GM04503 (cell line): ENCODE results near the gene KDM5C.

ENCODE experiments used
- DNase-seq: peaks from one replicate; pipeline ENCODE4 v3.0.0-alpha.2; 2012; ENCODE audit warnings: low read depth

Gene KDM5C

GRCh38 chrX:53224860-53225797, at the start of gene KDM5C:
TSS of gene KDM5C (minus strand) at chrX:53225207. CDS start at chrX:53224889, 318 bp downstream.
- peak; percentile 79 for DNase-seq

GRCh38 chrX:53272808-53273337, 47.9 kb upstream of the KDM5C start:
- DNase-seq = no peak

- no peak for DNase-seq
Observed at GRCh38 chrX:53269536-53270107, 44.6 kb upstream of the KDM5C start.

- no peak for DNase-seq
Observed at GRCh38 chrX:53268173-53268572, 43.2 kb upstream of the KDM5C start.

- DNase-seq = no peak
Observed at GRCh38 chrX:53266914-53267313, 41.9 kb upstream of the KDM5C start.

- DNase-seq = no peak
Observed at GRCh38 chrX:53265771-53266574, 41.0 kb upstream of the KDM5C start.

GRCh38 chrX:53263597-53264094, 38.6 kb upstream of the KDM5C start:
- DNase-seq = no peak

GRCh38 chrX:53262918-53263394, 37.9 kb upstream of the KDM5C start:
- DNase-seq = no peak

GRCh38 chrX:53262189-53262917, 37.3 kb upstream of the KDM5C start:
- DNase-seq = no peak

GRCh38 chrX:53261355-53261972, 36.5 kb upstream of the KDM5C start:
- no peak for DNase-seq

GRCh38 chrX:53260836-53261235, 35.8 kb upstream of the KDM5C start:
- DNase-seq = no peak

GRCh38 chrX:53257670-53258423, 32.8 kb upstream of the KDM5C start:
- no peak for DNase-seq

- DNase-seq = no peak
Observed at GRCh38 chrX:53257166-53257565, 32.2 kb upstream of the KDM5C start.

- DNase-seq = no peak
Observed at GRCh38 chrX:53256446-53257041, 31.5 kb upstream of the KDM5C start.

GRCh38 chrX:53255738-53256191, 30.8 kb upstream of the KDM5C start:
- no peak for DNase-seq

- DNase-seq = no peak
Observed at GRCh38 chrX:53254570-53255461, 29.8 kb upstream of the KDM5C start.

GRCh38 chrX:53253293-53254020, 28.4 kb upstream of the KDM5C start:
- no peak for DNase-seq

GRCh38 chrX:53251307-53251706, 26.3 kb upstream of the KDM5C start:
- DNase-seq = peak; percentile 32
